GM21360 (cell line): Measurements from ENCODE around the gene MAMLD1.
"Not testable (repeated sequence)": the region's sequence is repeated elsewhere in the genome, so short reads cannot be mapped to it uniquely, and the experiment has no call there.

ENCODE experiments used
- ATAC-seq: cut with Tn5 transposase; IDR thresholded peaks from one replicate; pipeline ENCODE4 v1.9.1; 2021; ENCODE audit warnings: mild to moderate bottlenecking, moderate library complexity; ENCODE audit not compliant: unreplicated experiment

MAMLD1 gene

GRCh38 chrX:150362599-150363481, at the start of gene MAMLD1:
Gene MAMLD1, plus strand, starts transcription at chrX:150363317. Its CDS starts 82,200 bp downstream, at chrX:150445517.
- no peak for ATAC-seq

- no peak for ATAC-seq
These were observed 49.6 kb upstream of the MAMLD1 start for GRCh38 chrX:150313514-150313913.

GRCh38 chrX:150314186-150314585, 48.9 kb upstream of the MAMLD1 start:
- no peak for ATAC-seq

- ATAC-seq, result no peak
These were observed 46.6 kb upstream of the MAMLD1 start for GRCh38 chrX:150316564-150316963.

GRCh38 chrX:150323020-150323419, 40.1 kb upstream of the MAMLD1 start:
- ATAC-seq, result no peak

GRCh38 chrX:150324035-150324728, 38.9 kb upstream of the MAMLD1 start:
- no peak for ATAC-seq

GRCh38 chrX:150324919-150325318, 38.2 kb upstream of the MAMLD1 start:
- ATAC-seq, result no peak

- ATAC-seq, result no peak
These were observed 36.4 kb upstream of the MAMLD1 start for GRCh38 chrX:150326541-150327247.

GRCh38 chrX:150329282-150329681, 33.8 kb upstream of the MAMLD1 start:
- no peak for ATAC-seq

GRCh38 chrX:150329868-150330267, 33.2 kb upstream of the MAMLD1 start:
- no peak for ATAC-seq

GRCh38 chrX:150332023-150332422, 31.1 kb upstream of the MAMLD1 start:
- ATAC-seq, result no peak

GRCh38 chrX:150334100-150334499, 29.0 kb upstream of the MAMLD1 start:
- no peak for ATAC-seq

- ATAC-seq, result no peak
These were observed 28.1 kb upstream of the MAMLD1 start for GRCh38 chrX:150334981-150335380.

GRCh38 chrX:150337026-150337425, 26.1 kb upstream of the MAMLD1 start:
- no peak for ATAC-seq

GRCh38 chrX:150337536-150337935, 25.6 kb upstream of the MAMLD1 start:
- ATAC-seq, result no peak

GRCh38 chrX:150338615-150339014, 24.5 kb upstream of the MAMLD1 start:
- no peak for ATAC-seq

GRCh38 chrX:150339736-150340135, 23.4 kb upstream of the MAMLD1 start:
- ATAC-seq, result no peak

GRCh38 chrX:150340326-150340725, 22.8 kb upstream of the MAMLD1 start:
- ATAC-seq, result not testable (repeated sequence)

GRCh38 chrX:150347471-150347870, 15.6 kb upstream of the MAMLD1 start:
- no peak for ATAC-seq

- no peak for ATAC-seq
These were observed 14.8 kb upstream of the MAMLD1 start for GRCh38 chrX:150348365-150348764.

- ATAC-seq, result no peak
These were observed 11.0 kb upstream of the MAMLD1 start for GRCh38 chrX:150352114-150352513.
